Right ventricle myocardium superior (tissue), 1 donor: ENCODE data around the gene USP27X. TPM values are rescaled to one million over a fixed set of nuclear protein-coding genes. Genes with fewer than 3 reads are reported as not detected.

ENCODE experiments used
- ATAC-seq: fragments of 200-7000 bp; cut with Tn5 transposase; one replicate; pipeline ENCODE4 v1.9.1; 2020; ENCODE audit warnings: mild to moderate bottlenecking; ENCODE audit not compliant: poor library complexity
- DNase-seq: peaks from one replicate; pipeline ENCODE4 v3.0.0-alpha.2; 2020
- intact Hi-C: fragments of 100-400 bp; cut with DNase I; formaldehyde crosslinking; loops from one replicate; pipeline ENCODE4 v1.11.2; 2022
- total RNA-seq: library from RNA; stranded (reverse); fragmentation: NEBNext Ultra II Directional; extraction: Animal tissue kit (Norgen Biotek cat#: 25700); gene quantifications from one replicate; pipeline ENCODE4 v1.2.1, GENCODE V29; 2021
- donor health status: DM: no; HTN: yes; CAD: no; lungs with severe emphysema.

Gene USP27X
- total RNA-seq, 1 donor from 2014 or later: 1.9 TPM

- DNase-seq (no peak), ATAC-seq (peak; percentile 18)
- intact Hi-C loops: loop anchor here (5.0 kb wide), 1 partner anchor 43 kb away; the partner anchor contains the start of gene CLCN5
These were observed 483 bp downstream of the USP27X start for GRCh38 chrX:49879656-49880277.

DNA sequence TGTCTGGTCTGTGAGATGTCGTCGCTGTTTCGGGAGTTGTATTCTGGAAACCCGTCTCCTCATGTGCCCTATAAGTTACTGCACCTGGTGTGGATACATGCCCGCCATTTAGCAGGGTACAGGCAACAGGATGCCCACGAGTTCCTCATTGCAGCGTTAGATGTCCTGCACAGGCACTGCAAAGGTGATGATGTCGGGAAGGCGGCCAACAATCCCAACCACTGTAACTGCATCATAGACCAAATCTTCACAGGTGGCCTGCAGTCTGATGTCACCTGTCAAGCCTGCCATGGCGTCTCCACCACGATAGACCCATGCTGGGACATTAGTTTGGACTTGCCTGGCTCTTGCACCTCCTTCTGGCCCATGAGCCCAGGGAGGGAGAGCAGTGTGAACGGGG, 1.4 kb downstream of the USP27X start:
- intact Hi-C loops: loop anchor here (5.0 kb wide), 1 partner anchor 42 kb away; the partner anchor contains the start of gene CLCN5
- ATAC-seq (no peak), DNase-seq (no peak)

GRCh38 chrX:49884290-49884862, 5.1 kb downstream of the USP27X start:
- intact Hi-C loops: loop anchor here (5.0 kb wide), 1 partner anchor 38 kb away; the partner anchor contains the start of gene CLCN5
- DNase-seq (peak; percentile 70), ATAC-seq (peak; percentile 51)

- ATAC-seq: no peak
- intact Hi-C loops: no loop called here
- DNase-seq: no peak
These were observed 13.3 kb downstream of the USP27X start for GRCh38 chrX:49892542-49892941.

DNA sequence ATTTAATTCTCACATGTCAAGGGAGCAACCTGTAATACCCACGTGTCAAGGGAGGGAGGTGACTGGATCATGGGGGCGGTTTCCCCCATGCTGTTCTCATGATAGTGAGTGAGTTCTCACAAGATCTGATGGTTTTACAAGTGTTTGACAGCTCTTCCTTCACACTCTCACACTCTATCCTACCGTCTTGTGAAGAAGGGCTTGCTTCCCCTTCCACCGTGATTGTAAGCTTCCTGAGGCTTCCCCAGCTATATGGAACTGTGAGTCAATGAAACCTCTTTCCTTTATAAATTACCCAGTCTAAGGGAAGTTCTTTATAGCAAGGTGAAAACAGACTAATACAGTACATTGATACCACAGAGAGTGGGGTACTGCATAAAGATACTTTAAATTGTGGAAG, 17.7 kb downstream of the USP27X start:
- intact Hi-C loops: no loop called here
- DNase-seq: no peak
- no peak for ATAC-seq

- no peak for ATAC-seq
- DNase-seq: no peak
- intact Hi-C loops: no loop called here
These were observed 21.8 kb downstream of the USP27X start for GRCh38 chrX:49901048-49901447.

- ATAC-seq (no peak), DNase-seq (no peak)
- intact Hi-C loops: no loop called here
These were observed 31.1 kb downstream of the USP27X start for GRCh38 chrX:49910344-49910743.

GRCh38 chrX:49912086-49912485, 32.8 kb downstream of the USP27X start:
- intact Hi-C loops: no loop called here
- DNase-seq (no peak), ATAC-seq (no peak)

GRCh38 chrX:49912861-49913260, 33.6 kb downstream of the USP27X start:
- intact Hi-C loops: no loop called here
- ATAC-seq (no peak), DNase-seq (no peak)

DNA sequence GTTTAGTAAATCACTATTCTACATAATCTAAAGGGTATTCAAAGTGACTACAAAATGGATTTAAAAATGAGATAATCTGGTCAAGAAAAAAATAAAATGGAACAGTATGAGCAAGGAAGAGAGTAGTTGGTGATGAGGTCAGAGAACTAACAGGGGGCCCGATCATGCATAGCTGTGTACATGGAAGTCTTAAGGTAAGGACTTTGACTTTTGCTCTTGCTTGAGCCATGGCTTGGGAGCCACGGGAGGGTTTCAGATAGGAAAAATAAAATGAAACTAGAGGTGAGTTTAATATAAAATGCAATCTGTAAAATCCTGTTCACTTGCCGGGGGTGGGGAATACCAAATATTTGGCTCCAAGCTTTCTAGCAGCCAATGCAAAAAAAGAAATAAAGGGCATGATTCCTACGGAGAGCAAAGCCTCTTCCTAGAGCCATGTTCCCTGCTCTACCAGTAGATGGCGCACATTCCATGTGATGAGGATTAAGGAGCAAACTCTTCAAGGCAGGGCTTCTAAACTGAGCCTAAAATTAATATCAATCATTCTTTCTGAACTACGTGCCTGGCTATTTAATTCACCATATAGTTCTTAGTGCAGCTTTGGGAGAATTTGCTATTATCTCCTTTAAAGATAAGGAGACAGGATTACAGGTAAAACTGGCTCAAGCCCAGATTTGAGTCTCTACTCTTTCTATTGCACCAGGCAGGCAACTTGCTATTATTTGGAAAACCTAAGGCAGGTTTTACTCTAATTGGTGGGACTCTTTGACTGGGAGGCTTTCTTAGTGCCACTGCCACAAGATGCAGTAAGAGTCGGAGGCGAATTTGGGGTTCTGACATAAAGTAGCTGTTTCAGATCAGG, 36.3 kb downstream of the USP27X start:
- ATAC-seq: peak; percentile 83
- intact Hi-C loops: loop anchor here (5.0 kb wide), 1 partner anchor 167 kb away; no protein-coding TSS in a partner anchor
- DNase-seq: no peak

- ATAC-seq: peak; percentile 2
These were observed 40.3 kb downstream of the USP27X start for GRCh38 chrX:49919617-49920016.

GRCh38 chrX:49921109-49921508, 41.8 kb downstream of the USP27X start:
- DNase-seq (no peak), ATAC-seq (no peak)
- intact Hi-C loops: loop anchor here (5.0 kb wide), 1 partner anchor 39 kb away; no protein-coding TSS in a partner anchor

More at GRCh38 chrX:49919617-49920016, 40.3 kb downstream of the USP27X start:
- DNase-seq: peak; percentile 53
- intact Hi-C loops: loop anchor here (5.0 kb wide), 2 partner anchors 37 to 163 kb away; no protein-coding TSS in a partner anchor

DNA sequence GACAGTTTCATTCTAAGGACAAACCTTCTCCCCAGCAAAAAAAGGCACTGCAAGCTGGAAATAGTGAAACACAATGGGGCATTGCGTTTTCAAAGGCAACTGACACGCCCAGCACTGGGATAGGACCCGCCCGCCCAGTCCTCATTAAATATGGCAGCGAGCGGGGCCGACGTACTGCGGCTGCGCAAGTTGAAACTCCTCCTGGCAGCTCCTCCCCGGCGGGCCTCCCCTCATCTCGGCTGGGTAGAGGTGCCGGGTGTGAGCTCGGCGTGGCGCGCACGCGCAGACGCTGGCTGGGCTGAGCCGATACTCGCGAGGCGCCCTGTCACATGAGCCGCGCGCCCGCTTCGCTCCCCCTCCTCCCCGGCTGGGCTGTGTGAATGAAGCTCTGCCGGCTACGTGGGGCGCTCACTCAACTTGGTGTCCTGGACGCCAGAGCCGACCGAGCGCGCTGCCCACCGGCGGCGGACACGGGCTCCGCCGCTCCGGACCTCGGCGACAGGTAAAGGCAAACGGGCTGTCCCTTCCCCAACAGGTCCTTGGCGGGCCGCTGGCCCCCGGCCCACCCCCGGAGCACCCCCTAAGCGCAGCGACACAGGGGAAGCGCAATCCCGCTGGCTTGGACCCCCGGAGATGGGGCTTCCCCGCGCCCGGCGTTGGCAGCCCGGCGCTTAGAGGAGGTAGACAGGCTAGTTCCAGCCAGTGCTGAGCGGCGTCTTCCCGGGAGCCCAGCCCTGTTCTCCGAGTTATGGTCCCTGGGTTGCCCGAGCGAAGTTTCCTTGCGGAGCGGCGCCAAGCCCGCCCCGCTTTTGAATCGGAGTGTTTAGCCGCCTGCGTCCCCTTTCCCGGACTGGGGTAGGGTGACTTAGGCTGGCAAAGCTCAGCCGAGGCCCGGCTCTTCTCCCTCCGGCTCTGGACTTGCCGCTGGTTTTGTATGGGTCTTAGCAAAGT, 43.3 kb downstream of the USP27X start, which contains the start of gene CLCN5:
TSS of gene CLCN5 (plus strand) at position 306 of the 951 bp plus-strand sequence. CDS start 2,703 bp downstream, outside the sequence.
- intact Hi-C loops: loop anchor here (5.0 kb wide), 1 partner anchor 40 kb away; no protein-coding TSS in a partner anchor
- peak; percentile 98 for DNase-seq
- ATAC-seq: peak; percentile 99

- no peak for DNase-seq
- intact Hi-C loops: no loop called here
These were observed 45.9 kb downstream of the USP27X start for GRCh38 chrX:49925176-49925575.

GRCh38 chrX:49930039-49930438, 50.8 kb downstream of the USP27X start:
- intact Hi-C loops: no loop called here
- DNase-seq: no peak
- no peak for ATAC-seq

More at GRCh38 chrX:49925176-49925575, 45.9 kb downstream of the USP27X start:
- ATAC-seq: no peak
